Activated CD4-positive, CD25-positive, alpha-beta regulatory T cell treated with anti-CD3 and anti-CD28 coated beads, Interleukin-2, amount 50 U/mL, for 16 hours (primary cell): ENCODE data around the gene GBF1.
"Not testable (repeated sequence)": the region's sequence is repeated elsewhere in the genome, so short reads cannot be mapped to it uniquely, and the experiment has no call there.

Source experiments
- DNase-seq: peaks from one replicate; pipeline ENCODE4 v3.0.0-alpha.2; 2020; ENCODE audit warnings: low read depth, low spot score

The GBF1 gene

DNA sequence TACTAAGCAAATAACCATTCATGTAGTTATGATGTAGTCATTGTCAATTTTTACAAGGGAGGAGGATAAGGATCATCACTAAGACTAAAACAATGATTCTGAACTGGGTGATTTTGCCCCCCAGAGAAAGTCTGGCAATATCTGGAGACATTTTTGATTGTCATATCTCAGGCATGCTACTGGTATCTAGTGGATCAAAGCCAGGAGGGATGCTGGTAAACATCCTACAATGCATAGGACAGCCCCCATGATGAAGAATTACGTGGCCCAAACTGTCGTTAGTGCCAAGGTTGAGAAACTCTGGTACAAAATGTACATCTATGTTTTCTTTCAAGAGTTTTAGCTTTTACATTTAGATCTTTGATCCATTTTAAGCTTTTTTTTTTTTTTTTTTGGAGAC, 57.3 kb downstream of the GBF1 start:
- no peak for DNase-seq

- no peak for DNase-seq
Measured at GRCh38 chr10:102306006-102306405, 60.7 kb downstream of the GBF1 start.

- no peak for DNase-seq
Measured at GRCh38 chr10:102306710-102307109, 61.4 kb downstream of the GBF1 start.

DNA sequence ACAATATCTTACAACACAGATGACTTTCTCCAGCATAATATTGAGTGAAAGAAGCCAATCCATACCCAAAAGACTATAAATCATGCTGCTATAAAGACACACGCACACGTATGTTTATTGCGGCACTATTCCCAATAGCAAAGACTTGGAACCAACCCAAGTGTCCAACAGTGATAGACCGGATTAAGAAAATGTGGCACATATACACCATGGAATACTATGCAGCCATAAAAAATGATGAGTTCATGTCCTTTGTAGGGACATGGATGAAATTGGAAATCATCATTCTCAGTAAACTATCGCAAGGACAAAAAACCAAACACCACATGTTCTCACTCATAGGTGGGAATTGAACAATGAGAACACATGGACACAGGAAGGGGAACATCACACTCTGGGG, 63.0 kb downstream of the GBF1 start:
- DNase-seq = not testable (repeated sequence)

GRCh38 chr10:102309236-102309635, 63.9 kb downstream of the GBF1 start:
- no peak for DNase-seq

GRCh38 chr10:102309916-102310315, 64.6 kb downstream of the GBF1 start:
- DNase-seq = no peak

DNA sequence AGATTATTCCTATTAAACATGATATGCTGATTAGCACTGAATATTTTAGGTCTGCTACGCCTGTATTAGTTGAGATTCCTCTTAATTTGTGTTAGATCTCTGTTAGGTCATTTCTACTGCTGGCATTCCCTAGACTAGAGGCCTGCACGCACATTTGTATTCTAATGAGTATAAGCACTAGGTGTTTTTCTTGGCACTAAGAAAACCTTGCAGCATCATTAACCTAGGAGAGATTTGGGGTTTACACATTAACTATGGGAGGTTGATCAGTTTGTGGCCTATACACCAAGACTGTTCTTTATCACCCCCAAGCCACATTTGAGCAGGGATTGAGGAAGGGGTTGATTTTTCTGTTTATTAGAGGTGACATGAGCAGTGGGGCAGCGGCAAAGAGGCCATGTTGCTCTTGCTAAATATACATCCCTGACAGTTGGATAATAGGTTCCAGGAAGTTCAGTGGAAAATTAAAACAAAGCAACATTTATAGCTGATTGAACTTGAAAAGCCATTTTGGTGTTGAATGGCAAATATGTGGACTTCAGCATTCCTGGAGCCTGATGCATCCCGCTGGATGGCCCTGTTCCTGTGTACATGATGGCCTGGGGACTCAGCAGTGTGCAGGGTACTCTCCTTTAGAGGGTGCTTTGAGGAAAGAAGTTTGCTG, 65.2 kb downstream of the GBF1 start:
- DNase-seq = no peak

- DNase-seq = no peak
Measured at GRCh38 chr10:102311025-102311420, 65.7 kb downstream of the GBF1 start.

GRCh38 chr10:102312683-102313082, 67.4 kb downstream of the GBF1 start:
- no peak for DNase-seq

DNA sequence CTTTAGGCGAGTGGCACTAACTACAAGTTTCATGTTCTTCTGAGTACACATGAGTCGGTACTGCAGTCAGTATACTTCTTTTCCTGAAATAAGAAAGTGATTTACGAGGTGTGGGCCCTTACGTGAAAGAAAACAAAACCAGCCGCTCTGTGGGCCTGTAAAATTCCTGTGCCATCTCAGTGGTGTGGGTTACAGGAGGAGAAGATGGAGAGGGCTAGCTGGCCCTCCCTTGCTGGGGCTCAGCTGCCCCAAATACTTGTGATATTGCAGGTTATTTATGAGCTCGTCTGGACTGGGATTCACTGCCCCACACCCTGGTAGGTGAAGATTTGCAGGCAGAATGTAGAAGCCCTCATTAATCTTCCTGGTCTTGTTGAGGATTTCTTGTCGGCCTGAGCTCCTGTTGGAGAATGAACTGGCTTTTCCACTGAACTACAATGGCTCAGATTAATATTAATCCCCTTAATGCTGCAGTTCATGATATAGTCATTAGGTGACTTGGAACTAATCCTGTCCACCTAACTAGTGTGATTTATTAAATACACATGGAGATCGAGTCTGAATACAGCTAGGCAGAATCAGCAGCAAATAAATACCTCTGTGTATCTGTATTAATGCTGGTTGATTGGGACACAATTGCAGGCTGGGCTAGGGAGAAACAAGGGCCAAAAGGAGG, 68.0 kb downstream of the GBF1 start:
- DNase-seq = no peak

GRCh38 chr10:102314801-102315200, 69.5 kb downstream of the GBF1 start:
- no peak for DNase-seq

DNA sequence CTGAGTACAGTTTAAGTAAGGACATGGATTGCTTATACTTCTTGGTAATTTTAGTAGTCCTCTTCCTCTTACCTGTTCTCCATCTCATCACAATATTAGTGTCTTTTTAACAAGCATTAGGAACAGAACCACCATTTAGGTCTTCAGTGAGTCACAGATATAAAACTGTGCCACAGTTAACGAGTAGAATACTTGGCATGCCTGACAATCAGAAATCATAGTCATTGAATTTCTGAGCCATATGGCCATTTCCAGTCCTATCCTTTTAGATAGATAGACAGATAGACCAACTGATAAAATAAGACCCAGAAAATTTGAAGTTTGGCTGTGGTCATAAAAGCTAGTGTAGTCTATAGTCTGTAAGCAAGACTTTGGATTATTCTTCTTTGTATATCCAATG, 71.1 kb downstream of the GBF1 start:
- DNase-seq = no peak

DNA sequence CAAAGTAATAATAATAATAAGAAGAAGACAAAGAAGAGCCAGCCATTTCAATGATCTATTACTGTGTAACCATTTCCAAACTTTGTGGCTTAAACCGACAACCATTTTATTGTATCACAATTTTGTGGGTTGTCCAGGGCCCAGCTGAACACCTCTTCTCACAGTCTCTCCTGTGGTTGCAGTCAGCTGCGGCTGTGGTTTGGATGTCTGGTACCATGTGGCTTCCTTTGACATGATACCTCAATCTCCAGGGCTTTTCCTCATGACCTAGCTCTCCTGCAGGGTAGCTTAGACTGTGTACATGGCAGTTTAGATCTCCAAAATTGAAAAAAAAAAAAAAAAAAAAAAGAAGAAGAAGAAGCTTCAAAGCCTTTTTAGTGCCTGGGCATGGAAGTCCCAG, 77.6 kb downstream of the GBF1 start:
- DNase-seq = no peak

- DNase-seq = no peak
Measured at GRCh38 chr10:102324061-102324460, 78.7 kb downstream of the GBF1 start.

GRCh38 chr10:102326031-102326430, 80.7 kb downstream of the GBF1 start:
- DNase-seq = no peak

DNA sequence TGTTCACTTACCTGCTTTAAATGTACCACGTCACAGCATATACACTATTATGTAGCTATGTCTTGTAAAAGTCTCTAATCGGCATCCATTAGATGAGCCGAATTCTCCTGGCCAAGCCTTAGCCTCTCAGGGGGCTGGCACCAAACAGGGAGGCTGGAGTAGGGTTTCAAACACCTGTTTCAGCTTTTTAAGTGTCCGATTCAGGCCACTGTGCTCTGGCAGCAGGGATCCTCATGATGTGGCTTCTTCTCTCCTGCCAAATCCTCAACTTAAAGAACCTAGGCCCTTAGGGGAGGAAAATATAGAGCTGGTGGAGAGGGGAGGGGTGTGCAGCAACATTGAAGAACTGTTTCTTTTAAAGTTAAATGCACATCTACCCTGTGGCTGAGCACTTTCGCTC, 81.7 kb downstream of the GBF1 start:
- DNase-seq = no peak

GRCh38 chr10:102327641-102328040, 82.3 kb downstream of the GBF1 start:
- DNase-seq = no peak

DNA sequence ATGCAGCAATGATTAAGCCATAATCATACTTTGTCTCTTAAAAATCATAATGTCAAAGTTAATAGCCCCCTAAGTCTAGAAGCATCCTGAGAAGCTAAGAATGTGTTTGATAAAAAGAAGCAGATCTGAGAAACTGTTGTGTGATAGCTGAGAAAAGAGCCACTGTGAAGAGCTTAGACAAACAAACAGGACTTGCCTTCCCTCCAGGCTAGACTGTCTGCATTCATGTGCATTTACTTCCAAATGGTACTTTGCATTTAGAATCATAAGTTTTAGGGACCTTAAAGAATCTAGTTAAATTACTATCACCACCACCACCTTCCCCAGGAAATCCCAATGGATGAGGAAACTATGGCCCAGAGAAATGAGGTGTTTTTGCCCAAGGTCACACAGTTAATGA, 87.4 kb downstream of the GBF1 start:
- DNase-seq = no peak

DNA sequence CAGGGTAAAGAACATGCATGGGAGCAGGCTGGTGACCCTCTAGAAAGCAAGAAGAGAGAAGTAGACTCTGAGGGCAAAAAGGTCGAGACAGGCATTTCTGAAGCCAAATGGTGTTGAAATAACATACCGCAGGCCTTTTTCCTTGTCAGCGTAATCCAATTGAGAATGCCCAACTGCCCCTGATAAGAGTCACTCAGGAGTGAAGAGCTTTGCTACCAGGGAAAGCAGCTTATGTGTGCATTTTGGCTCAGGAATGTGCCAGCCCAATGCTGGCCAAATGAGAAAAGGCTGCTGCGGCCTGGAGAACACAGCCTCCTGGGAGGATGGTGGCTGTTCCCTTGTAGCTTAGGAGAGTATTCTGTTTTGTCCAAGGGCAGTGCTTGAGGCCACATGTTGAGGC, 88.8 kb downstream of the GBF1 start:
- no peak for DNase-seq

GRCh38 chr10:102335184-102335583, 89.9 kb downstream of the GBF1 start:
- DNase-seq = no peak

- no peak for DNase-seq
Measured at GRCh38 chr10:102341038-102341688, 95.8 kb downstream of the GBF1 start.

DNA sequence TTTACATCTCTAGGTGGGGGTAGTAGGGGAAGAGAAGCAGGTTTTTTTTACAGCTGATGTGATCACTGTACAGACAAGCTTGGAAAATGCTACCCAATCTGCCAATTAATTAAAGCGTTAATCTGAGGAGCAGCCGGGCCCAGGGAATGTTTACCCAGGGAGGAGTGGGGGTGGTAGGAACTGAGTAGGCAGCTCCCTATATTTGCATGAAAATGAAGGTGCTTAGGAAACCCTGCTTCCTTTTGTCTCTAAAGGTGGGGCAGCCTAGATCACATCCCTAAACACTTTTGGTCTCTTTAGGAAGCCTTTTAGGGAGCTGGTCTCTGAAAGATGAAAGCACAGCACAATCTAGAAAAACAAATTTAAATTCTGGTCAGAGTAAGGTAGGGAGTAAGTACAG, 97.1 kb downstream of the GBF1 start:
- DNase-seq = no peak

DNA sequence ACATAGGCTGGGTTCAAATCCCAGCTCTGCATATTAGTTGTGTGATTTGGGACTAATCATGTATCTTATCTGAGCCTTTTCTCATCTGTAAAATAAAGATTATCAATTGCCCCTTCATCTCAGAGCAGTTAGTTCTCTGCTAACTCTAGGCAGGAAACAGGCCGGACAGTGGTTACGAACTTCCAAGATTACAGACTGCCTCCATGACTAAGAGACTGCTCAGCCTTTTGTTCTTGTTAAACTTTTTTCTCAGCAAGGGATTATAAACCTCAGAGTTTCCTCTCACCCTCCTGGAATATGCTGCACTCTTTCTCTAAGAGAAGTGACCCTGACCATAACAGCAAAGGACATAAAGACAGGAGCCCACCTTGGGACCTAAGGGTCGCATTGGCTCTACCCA, 97.6 kb downstream of the GBF1 start:
- no peak for DNase-seq
